ENCODE results near the gene PPM1H.
"Not testable (repeated sequence)": the region's sequence is repeated elsewhere in the genome, so short reads cannot be mapped to it uniquely, and the experiment has no call there.

Gene PPM1H

DNA sequence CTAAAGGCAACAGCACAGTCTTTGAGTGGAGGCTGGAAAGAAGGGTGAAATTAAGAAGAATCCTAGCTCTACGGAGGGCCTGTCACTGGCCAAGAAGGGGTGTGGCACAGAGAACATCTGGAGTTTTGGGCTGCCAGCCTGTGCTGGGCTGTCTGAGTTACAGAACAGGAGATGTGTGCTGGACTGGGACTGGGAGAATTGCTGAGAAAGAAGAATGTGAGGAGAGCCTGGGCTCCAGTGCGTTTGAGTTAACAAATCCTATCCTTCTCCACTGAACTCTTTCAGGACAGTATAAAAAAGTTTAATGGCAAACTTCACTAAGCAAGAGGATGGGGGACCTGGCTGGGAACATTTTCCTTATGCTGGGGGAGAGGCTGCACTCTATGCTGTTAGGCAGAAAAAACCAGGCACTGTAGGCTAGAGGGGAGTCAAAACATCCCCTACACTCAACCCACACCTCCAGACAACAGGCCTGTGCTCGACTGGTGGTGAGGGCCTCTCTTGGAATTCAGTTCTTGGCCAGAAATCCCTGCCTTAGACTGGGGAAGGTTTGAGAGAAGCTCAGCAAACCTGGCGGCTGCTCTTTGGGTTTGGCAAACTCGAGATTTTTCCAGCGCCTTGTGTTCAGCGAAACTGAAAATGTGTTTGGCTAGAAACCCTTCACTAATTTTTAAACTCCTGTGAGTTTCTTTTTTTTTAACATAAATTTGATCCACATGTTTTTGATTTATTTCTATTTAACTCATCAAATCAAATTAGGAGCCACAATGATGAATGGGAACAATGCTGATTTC is 251.0 kb downstream of the PPM1H start:
- DNase-seq (ENCODE audit: low spot score): no peak

DNA sequence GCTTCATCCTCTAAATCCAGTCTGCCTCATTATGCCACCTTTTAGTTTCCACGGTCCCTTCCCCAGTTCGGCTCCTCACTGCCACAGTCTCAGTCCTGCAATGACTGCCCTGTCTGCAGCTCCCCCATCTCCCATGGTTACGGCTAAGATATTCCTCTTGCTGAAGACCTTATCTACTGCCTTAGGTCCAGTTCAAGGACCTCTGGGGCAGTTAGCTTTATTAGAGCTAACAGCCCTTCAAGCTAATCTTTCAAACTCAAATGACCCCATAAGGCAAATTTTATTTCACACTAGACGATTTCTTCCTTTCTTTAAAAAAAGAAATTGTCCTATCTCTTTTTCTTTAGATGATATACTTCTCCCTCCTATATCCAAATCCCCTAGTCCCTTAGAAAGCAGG is 253.6 kb downstream of the PPM1H start:
- DNase-seq (ENCODE audit: low spot score): no peak

DNA sequence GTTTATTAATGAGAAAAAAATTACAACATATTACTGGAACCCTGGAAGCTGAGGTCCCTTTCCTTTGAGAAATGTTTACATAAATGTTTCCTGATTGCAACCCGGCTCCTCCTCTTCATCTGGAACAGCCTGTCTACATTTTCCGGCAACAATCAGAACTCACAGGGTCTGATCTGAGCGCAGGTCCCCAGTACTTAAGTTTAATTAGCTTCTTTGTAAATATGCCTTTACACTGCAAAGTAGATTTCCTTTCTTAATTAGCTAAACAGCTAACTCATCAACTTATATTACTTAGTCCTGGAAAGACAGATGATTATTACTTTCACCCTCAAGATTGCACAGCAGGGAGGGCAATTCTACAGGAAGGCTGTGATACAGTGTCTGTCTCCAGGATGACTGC is 255.3 kb downstream of the PPM1H start:
- DNase-seq (ENCODE audit: low spot score): no peak

DNA sequence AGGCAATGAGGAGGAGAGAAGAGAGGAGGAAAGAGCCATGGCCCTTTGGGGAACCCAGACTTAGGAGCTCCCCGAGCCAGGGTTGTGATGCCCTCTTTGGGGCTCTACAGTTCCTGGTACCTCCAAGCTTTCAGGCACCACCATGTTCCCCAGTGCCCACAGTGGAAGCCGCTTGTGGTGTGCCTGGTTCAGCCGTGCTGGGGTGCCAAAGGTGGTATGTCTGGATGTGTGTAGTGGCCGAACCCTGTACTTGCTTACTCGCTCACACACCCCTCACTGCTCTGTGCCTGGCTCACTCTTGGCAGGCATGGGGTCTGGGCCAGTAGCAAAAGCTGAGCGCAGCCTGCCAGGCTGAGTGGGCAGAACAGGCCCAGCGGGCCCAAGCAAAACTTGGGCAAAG is 257.6 kb downstream of the PPM1H start:
- DNase-seq (ENCODE audit: low spot score): no peak

DNA sequence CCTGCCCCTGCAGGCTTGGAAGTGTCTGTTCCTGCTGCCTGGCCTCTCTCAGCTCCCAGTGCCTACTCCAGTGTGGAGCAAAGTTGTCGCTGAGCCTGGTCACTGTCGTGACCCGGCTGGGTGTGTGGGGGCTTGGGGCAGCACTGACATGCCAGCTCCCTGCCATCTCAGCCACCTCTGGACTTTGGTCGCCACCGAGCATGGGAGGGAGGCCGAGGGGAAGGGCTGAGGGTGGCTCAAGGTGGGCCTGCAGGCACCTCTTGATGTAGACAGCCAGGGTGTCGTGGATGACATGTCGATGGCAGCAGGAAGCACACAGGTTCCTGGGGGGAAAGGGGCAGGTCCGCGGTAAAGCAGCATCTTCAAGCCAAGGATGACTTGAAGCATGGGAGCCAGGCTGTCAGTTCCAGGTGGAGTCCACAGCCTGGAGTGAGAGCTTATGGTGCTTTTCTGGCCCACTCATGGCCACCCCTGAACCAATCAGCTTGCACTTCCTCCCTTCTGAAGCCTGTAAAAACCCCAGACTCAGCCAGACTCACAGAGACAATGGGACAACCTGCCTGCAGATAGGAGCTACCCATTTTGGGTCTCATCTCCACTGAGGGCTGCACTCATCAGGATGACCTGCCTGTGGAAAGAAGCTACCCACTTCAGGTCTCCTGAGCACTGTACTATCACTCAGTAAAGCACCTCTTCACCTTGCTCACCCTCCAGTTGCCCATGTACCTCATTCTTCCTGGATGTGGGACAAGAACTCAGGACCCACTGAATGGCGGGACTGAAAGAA is 258.2 kb downstream of the PPM1H start:
- no peak for DNase-seq (ENCODE audit: low spot score)

DNA sequence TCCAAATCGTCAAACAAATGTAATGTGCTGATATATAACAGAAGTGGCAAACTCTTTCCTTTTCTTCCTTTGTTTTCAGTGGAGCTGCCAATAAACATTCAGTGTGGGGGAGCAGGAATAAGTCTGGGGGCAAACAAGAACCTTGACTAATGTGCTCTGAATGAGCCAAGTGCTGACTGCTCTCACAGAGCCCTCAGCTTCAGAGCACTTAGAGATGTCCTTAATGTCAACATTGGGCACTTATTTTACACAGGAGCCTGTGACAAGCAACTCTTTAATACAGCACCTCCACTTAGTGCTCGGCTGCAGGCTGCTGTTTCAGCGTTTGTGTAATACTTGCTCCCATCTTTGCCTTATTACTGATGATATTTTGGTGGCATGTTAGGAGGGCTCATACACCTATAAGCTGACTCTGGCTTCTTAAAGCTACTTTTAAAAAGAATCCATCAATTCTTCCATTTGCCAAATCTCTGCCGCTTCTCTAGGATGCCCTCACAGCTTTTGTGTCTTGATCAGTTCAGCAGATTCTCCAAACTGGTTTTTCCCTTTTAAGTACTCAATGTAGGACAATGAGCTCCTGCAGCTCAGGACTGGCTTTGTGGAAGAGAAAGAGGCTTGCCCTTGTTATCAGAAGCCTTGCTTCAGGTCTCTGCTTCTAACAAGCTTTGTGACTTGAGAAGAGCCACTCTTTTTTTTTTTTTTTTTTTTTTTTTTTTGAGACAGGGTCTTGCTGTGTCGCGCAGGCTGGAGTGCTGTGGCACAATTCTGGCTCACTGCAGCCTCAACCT is 261.7 kb downstream of the PPM1H start:
- DNase-seq (ENCODE audit: low spot score): no peak

DNA sequence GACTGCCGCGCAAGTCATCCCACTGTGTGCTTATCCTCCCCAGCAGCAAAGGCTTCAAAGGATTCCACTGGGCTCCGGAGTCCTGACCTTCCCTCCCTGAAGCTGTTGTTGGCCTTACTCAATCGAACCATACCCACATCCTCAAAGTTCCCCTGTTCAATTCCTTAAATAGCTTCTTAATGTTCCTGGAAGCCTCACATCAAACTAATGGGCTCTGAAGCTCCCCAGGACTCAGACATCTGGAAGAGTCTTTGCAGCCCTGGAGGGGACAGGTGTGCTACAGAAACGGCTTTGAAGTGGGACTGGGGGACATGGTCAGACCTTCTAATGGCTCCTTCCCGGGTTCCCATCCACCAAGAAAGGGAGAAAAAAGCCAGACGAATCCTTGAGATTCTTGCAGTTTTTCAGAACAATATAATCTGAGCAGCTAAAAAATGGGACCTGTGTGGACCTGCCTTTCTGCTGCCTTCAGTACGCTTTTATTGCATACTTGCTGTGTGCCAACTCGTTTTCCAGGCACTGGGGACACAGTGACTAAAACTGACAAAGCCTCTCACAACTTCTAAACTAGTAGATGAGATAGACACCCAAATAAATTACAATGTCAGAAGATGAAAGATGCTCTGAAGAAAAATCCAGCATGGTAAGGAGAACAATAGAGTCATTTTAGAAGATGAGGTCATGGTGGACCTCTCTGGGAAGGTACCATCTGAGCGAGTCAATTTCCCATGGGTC is 263.8 kb downstream of the PPM1H start:
- no peak for DNase-seq (ENCODE audit: low spot score)

DNA sequence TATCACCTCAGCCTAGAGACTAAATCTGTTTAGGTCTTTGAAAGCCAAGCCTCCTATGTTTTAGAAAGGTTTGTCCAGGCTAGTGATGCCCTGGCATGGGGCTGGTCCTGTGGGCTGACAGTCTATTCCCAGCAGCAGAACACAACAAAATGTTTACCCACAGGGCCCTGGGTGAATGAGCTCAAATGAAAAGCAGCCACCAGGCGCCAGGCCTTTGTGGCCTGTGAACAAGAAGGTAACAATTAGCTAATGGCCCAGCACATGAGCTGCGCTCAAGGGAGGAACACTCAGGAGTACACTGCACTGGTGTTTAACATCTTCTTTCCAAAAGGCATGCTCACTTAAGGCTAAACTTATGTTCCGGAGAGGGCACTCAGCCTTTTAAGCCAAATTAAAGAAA is 266.2 kb downstream of the PPM1H start:
- no peak for DNase-seq (ENCODE audit: low spot score)

DNA sequence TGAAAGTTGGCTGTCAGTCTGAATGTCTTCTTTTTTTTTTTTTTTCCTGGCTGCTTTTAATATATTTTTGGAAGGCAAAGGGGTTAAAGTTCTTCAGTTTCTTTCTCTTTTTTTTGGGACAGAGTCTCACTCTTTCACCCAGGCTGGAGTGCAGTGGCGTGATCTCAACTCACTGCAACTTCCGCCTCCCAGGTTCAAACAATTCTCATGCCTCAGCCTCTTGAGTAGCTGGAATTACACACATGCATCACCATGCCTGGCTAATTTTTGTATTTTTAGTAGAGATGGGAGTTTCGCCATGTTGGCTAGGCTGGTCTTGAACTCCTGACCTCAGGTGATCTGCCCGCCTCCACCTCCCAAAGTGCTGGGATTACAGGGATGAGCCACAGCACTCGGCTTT is 270.0 kb downstream of the PPM1H start:
- DNase-seq (ENCODE audit: low spot score): not testable (repeated sequence)

DNA sequence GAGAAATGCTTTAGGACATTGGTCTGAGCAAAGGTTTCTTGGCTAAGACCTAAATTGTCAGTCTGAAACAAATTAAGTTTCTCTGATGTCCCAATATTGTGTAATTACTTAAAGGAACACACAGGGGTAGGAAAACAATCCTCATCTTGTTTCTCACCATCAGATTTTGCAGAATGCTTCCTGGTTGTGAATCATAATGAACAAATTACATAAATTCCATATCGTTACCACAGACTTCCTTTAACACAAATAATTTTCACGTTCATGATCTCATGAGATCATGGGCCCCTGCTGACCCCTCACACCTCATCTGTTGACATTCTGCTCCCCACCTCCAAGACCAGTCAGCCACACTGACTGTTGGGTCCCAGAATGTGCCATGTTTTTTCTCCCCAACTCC is 274.2 kb downstream of the PPM1H start:
- DNase-seq (ENCODE audit: low spot score): peak; percentile 65

DNA sequence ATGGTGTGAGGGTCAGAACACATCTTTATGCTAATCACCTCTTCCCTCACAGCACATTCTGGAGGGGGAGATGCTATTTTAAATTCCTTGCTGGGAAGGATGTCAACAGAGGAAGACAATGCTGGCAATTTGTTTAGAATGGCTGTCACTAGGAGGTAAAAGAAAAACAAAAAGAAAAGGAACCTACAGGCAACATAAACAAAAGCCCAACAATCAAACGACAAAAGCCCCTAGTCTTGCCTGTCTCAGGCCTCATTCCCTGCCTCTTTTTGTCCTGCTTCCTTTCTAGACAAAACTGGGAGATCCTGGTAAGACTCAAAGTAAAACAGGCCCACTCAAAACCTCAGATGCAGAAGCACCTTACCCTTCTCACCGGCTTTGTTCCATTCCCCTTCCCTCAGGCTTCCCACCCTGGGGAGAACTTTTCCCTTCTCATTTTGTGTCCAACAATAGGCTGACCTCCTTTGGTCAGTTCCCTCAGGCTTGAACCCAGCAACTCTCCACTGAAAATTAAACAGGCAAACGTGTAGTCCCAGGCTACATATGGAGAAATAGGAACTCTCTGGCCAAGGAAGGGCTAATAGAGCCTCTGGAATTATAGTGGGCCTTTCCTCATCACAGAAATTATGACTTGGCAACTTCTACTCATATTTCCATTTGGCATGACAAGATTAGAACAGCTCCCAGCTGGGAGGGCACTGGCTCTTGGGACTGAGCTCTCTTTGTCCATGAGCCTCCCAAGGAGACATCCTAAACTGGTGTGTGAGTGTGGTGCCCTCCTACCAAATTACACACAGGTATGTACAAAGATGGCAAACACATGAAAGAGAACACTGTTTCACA is 275.3 kb downstream of the PPM1H start:
- DNase-seq (ENCODE audit: low spot score): no peak

DNA sequence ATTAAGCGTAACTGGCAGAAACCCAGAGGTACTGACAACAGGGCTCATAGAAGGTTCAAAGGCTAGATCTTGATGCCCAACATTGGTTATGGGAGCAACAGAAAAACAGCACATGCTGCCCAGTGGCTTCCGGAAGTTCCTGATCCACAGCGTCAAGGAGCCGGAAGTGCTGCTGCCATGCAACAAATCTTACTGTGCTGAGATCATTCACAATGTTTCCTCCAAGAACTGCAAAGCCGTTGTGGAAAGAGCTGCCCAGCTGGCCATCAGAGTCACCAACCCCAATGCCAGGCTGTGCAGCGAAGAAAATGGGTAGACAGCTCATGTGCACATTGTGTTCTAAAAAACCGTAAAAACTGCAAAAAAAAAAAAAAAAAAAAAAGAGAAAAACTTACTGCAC is 276.0 kb downstream of the PPM1H start:
- DNase-seq (ENCODE audit: low spot score): no peak

DNA sequence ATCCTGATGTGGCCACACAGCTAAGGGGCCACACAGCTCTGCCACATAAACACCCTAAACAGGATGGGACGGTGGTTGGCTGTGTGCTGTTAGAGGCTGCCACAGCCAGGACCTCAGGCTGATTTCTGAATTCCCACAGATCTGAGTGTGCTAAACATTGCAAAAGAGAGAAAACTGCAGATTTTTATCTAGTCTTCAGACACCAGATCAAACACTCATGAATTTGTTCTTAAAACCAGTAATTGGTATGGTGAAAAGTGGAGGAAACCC is 277.7 kb downstream of the PPM1H start:
- DNase-seq (ENCODE audit: low spot score): no peak

DNA sequence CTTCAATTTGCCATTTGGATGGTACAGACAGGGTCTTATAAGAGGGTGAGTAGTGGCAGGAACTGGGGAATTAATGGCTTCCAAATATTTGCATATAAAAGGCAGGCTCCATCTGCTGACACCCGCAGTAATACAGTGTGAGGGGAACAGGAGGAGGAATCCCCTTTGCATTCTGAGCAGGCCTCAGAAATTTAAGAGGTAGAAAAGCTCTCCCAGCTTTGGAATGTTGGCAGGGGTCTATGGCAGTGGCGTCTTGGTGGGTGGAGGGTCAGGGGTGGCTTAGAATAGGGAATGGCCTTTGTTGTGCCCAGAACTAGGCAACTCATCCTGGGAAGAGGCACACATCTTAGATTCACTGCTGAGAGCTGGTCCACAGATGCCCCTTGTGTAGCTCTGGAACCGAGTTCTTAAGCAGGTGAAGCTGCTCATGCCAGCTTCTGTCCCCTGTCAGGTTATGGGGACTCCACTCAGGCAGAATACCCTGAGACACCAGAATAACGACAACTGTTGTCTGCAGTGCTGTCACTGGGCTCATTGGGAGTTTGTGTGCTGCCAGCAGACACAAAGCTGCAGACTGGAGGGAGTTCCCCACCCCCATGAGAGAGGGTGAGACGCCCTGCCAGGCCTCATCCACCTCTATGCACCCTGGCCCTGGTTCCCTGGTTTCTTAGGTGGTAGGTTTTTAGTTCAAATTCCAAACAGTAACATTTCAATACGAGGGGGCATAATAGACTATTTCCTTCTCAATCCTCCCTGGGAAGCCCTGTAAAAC is 278.2 kb downstream of the PPM1H start:
- DNase-seq (ENCODE audit: low spot score): no peak

DNA sequence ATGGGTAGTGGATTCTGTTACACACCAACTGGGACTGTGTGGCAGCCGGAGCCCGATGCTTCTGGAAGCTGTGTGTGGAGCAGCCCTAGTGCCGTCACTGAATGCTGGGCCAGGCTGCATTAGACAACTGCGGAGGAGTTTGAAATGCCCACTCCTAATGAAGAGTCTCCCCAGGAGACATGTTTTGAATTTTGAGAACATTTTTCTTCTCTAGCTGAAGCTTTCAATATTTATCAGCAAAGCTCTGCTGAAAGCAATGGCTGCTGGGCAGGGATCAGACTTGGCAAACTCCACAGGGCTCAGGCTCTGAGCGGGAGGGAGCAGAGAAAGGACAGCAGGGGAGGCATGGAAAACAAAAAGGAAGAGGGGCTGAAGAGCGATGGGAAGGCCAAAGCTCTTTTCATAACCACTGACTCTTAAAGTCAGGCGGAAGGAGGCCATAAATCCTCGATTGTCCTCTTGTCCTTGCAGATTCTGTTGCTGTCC is 279.2 kb downstream of the PPM1H start:
- DNase-seq (ENCODE audit: low spot score): no peak

DNA sequence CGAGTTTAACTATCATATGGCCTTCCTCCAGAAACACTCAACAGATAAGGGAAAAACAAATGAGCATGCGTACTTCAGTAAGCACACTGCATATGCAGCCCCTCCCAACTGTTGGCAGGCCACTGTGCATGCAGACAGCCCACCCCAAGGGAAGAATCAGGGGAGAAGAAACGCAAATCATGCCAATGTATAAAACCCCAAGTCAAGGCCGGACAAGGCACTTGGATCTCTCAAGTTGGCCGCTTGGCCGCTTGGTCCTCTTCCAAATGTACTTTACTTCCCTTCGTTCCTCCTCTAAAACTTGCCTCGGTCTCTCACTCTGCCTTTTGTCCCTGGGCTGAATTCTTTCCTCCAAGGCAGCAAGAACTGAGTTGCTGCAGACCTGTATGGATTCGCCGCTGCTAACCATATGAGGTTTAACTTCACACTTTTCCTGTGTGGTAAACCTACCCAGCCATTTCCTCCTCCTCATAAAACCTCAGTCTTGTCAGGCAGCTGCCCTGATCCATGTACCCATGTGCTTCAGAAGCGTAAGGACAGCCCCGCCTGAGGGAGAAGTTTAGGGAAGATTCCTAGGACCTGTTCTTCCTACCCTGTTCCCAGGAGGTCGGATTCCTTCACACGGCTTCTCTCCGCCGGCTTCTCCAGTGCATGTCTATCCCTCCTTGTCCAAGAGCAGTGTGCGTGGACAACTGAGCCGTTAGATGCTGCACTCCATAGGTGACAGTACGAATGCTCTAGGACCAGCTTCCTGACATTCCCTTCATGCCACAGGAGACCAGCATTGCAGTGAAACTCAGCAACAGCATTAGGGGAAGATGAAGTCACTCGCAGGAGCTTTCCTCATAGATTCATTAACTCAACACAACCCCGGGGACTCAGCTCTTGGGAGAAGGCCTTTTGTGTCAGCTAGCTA is 280.4 kb downstream of the PPM1H start:
- DNase-seq (ENCODE audit: low spot score): peak; percentile 42

DNA sequence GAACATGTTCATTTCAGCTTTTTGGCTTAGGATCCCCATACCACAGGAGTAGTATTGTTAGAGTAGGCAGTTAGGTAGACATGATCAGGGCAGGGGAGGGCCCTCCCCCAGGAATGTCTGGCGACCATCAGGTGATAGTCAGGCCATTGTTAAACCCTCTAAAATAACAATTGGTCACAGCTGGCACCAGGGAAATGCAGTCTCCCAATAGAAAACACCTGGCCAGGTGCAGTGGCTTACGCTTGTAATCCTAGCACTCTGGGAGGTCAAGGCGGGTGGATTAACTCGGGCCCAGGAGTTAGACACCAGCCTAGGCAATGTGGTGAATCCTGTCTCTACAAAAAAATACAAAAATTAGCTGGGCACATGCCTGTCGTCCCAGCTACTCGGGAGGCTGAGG is 281.2 kb downstream of the PPM1H start:
- no peak for DNase-seq (ENCODE audit: low spot score)

DNA sequence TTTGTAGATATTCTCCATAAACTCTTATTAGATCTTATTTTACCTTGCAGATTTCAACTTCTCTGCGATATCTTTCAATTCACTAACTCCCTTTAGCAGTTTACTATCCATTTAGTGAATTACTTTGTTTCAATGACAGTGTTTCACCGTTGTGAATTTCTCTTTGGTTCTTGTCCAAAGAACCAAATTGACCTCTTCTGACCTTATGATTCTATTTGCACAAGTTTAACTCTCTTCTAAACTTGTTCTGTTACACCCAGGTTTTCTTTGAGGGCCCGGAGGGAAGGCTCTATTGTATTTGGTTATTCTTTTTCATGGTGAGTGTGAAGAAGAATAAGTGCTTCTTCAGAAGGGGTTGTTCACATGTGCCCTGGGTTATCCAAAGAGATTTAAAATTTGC is 281.6 kb downstream of the PPM1H start:
- no peak for DNase-seq (ENCODE audit: low spot score)

DNA sequence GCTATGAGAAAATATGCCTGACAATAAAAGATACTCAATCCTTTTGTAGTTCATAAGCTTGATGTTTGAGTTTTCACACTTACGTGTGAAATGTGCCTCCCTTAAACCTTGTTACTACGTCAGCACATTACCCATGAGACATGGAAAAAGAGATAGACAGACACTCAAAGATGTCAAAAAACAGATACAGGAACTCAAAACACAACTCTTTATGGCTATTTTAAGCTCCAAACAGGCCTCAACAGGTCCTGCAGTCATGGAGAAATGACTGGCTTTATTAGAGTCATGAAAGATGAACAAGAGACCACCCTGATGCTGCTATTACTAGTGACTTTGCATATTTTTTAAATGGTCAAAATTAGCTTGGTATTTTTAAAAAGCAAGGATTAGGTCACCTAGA is 283.8 kb downstream of the PPM1H start:
- DNase-seq (ENCODE audit: low spot score): no peak

Measured in kidney tubule cell (primary cell).